Thoracic aorta (tissue), 2 donors: ENCODE data around the gene GOLGA8Q. TPM values are rescaled to one million over a fixed set of nuclear protein-coding genes. Genes with fewer than 3 reads are reported as not detected.
A peak's percentile ranks its signal among the peaks of the same experiment; 100 is the strongest.
"Not testable (repeated sequence)": the region's sequence is repeated elsewhere in the genome, so short reads cannot be mapped to it uniquely, and the experiment has no call there.

ENCODE experiments used
- ATAC-seq: fragments of 150-250 bp; one replicate; pipeline ENCODE4 v1.8.0; 2017; ENCODE audit warnings: low read depth; ENCODE audit not compliant: insufficient number of reproducible peaks, low FRiP score
- DNase-seq: peaks from one replicate; pipeline ENCODE4 v3.0.0-alpha.2; 2020; ENCODE audit warnings: low spot score
- H3K27ac ChIP-seq, 2 donors: fragments of 200-600 bp; sonication (generic); 1 replicate in 1 of 2; 2 replicates in 1 of 2; pipeline ENCODE4 v1.5.1; 2016; ENCODE audit warnings: mild to moderate bottlenecking in 2 of 2, moderate library complexity in 2 of 2
- H3K27me3 ChIP-seq: fragments of 200-600 bp; sonication (generic); replicated peaks from 2 replicates; pipeline ENCODE4 v1.6.0; 2016; ENCODE audit warnings: mild to moderate bottlenecking; ENCODE audit not compliant: insufficient read depth
- H3K36me3 ChIP-seq: fragments of 200-600 bp; sonication (generic); one replicate; pipeline ENCODE4 v1.5.1; 2016
- H3K4me1 ChIP-seq, 2 donors: fragments of 200-600 bp; sonication (generic); 1 replicate in 1 of 2; 2 replicates in 1 of 2; pipeline versions ENCODE4 v1.5.1 to v1.6.0; 2016; ENCODE audit warnings: low read depth in 2 of 2, mild to moderate bottlenecking in 1 of 2; ENCODE audit not compliant: control insufficient read depth in 1 of 2
- H3K4me3 ChIP-seq: fragments of 200-600 bp; sonication (generic); 2 replicates; pipeline ENCODE4 v1.5.1; 2016; ENCODE audit warnings: mild to moderate bottlenecking
- H3K9me3 ChIP-seq: fragments of 200-600 bp; sonication (generic); 2 replicates; pipeline ENCODE4 v1.5.1; 2016
- total RNA-seq, 2 donors: library from RNA; depleted of rRNA; stranded (reverse); fragments of >200 nt; gene quantifications; one replicate each; pipeline versions ENCODE4 v1.1.0 to v1.2.3, GENCODE V29; 2016
- TF ChIP-seq, protein P1 (sequence below): fragments of 200-600 bp; sonication (generic); IDR thresholded peaks from one replicate; pipeline ENCODE4 v1.5.1; 2019; ENCODE audit warnings: antibody characterized with exemption

GOLGA8Q gene, protein sequence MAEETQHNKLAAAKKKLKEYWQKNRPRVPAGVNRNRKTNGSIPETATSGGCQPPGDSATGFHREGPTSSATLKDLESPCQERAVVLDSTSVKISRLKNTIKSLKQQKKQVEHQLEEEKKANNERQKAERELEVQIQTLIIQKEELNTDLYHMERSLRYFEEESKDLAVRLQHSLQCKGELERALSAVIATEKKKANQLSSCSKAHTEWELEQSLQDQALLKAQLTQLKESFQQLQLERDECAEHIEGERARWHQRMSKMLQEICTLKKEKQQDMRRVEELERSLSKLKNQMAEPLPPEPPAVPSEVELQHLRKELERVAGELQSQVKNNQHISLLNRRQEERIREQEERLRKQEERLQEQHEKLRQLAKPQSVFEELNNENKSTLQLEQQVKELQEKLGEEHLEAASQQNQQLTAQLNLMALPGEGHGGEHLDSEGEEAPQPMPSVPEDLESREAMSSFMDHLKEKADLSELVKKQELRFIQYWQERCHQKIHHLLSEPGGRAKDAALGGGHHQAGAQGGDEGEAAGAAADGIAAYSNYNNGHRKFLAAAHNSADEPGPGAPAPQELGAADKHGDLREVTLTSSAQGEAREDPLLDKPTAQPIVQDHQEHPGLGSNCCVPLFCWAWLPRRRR
- 10 to 100 TPM in 1 of 2 donors, 1 to 10 TPM in 1; 5.1 to 15.8 TPM for total RNA-seq

DNA sequence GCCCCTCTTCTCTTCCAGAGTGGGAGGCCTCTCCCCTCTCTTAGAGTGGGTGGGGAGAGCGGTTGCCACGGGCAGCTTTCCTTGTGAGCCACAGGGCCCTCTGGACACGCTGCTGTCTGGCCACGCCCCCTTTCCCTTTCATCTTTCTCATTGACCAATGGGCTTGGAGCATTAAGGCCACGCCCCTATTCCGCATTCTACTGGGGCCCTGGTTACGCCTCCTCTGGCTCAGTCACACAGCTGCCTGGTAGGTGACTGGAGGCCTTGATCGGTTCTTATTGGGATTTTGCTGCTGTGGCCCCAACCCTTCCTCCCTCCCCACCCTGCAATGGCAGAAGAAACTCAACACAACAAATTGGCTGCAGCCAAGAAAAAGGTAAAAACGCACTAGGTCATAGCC lies at the start of gene GOLGA8Q:
GOLGA8Q (plus strand) TSS at position 301 of the 400 bp plus-strand sequence; CDS start at position 329, 28 bp downstream.
- H3K36me3 ChIP-seq, H3K27ac ChIP-seq, H3K4me1 ChIP-seq, H3K9me3 ChIP-seq, DNase-seq, ATAC-seq, H3K4me3 ChIP-seq, H3K27me3 ChIP-seq: not testable (repeated sequence)

DNA sequence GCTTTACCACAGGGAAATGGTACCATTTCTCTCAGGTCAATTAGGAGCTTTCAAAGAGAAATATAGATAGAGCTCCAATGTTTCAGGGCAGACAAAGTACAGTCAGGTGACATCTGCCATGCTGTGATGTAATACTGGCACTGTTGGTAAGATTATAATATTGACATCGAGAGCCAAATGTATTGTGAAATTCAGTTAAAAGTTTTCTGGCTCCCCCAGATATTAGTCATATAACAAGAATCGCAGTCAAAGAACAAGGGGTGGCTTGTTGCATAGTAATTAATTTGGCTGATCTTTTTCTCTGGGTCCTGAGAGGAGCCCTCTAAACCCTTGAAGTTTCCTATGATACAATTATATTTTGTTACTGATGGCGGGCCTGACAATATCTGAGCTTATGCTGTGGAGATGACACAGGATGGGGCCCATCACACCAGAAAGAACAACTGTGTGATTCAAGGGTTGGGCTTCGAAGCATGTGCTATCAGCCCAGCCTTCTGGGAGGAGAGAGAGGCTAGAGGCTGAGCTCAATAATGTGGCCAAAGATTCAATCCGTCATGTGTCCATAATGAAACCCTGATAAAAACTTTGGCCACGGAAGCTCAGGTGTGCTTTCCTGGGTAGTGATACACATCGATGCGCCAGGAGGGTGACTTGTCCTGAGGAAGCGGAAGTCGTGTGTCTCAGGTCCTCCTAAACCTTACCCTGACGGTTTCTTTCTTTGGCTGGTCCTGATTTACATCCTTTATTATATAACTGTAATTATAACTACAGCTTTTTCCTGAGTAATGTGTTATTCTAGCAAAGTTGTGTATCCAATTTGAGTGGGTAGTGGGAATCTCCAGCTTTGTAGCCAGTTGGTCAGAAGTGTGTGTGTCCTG lies 48.7 kb upstream of the GOLGA8Q start:
- not testable (repeated sequence) for H3K4me3 ChIP-seq, H3K4me1 ChIP-seq, H3K27me3 ChIP-seq, H3K9me3 ChIP-seq, H3K36me3 ChIP-seq, DNase-seq, H3K27ac ChIP-seq, ATAC-seq

DNA sequence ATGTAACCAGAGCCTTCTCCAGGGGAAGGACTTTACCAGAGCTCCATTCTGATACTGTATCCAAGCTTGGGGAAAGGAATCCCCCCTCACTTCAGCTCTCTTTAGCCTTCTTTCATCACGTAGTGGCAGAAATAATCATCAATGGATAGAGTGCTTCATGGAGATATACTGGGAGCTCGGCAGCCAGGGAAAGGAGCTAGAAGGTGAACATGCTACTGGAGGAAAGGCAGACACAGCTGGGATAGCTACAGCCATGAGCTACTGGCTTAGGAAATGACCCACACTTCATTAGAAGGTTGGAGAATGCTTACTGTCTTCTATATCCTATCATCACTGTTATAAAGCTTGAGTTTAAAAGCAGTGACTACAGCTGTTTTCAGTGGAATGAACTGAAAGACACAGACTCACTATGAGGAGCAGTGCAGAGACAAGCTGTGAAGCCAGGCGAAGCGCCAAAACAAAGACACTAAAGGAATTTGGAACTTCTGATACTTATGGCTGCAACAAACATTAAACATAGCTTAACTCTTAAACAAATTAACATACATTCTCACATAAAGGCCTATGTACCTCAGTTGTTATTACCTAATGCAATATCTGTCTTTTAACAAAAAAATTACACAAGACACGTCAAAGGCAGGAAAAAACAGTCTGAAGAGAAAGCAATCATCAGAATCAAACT lies 47.5 kb upstream of the GOLGA8Q start:
- H3K36me3 ChIP-seq, H3K9me3 ChIP-seq, H3K27me3 ChIP-seq, H3K4me3 ChIP-seq, DNase-seq, H3K27ac ChIP-seq, ATAC-seq, H3K4me1 ChIP-seq: not testable (repeated sequence)

DNA sequence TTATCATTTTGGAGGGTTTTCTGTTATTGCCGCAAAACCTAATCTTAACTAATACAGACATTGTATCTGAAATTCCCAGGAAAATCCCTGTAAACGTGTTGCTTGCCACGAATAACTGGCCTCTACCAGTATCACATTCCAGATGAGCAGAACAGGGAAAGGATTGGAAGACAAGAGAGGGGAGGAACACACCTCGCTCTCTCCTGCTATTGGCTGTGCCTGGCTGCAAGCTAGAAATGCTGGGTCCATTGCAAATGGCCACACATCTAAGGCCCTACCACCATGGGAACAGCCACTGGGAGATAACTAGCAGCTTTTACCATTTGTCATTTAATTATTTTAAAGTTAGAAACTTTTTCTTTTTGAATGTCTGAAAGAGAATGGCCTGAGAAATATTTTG lies 37.3 kb upstream of the GOLGA8Q start:
- not testable (repeated sequence) for ATAC-seq, H3K9me3 ChIP-seq, H3K4me1 ChIP-seq, H3K27me3 ChIP-seq, DNase-seq, H3K27ac ChIP-seq, H3K36me3 ChIP-seq, H3K4me3 ChIP-seq

DNA sequence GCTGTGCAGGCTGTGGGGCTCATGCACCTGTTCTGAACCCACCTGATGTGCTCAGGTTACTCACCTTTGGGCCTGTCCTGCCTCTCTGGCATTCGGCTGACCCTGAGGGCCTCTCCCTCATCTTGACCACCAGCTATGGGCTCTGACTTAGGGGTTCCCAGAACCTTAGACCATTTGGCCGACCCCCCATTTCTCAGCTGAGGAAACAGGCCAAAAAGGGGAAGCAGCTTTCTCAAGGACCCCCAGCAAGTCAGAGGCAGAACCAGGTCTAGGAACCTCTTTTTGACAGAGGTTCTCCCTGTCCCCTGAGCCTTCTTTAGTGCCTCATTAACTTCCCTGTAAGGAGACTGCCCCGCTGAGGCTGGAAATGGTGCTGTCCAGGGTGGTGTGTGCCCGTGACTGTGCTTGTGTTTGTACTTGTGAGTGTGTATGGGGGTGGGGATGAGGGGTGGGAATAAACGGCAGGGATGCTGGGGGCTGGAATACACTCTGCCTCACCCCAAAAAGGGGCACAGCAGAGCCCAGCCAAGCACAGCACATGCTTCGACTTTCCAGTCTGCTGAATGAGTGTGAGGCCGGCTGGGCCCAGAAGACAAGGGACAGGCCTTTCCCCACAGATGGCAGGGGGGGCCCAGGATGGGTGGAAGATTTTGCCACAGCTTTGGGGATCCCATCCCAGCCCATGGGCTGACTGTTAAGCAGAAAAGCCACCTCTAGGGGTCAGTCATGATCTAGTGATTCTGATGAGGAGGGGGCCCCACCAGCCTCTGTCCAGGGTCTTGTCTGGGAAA lies 28.2 kb upstream of the GOLGA8Q start:
- H3K27ac ChIP-seq, H3K27me3 ChIP-seq, H3K36me3 ChIP-seq, H3K9me3 ChIP-seq, DNase-seq, ATAC-seq, H3K4me3 ChIP-seq, H3K4me1 ChIP-seq: not testable (repeated sequence)

DNA sequence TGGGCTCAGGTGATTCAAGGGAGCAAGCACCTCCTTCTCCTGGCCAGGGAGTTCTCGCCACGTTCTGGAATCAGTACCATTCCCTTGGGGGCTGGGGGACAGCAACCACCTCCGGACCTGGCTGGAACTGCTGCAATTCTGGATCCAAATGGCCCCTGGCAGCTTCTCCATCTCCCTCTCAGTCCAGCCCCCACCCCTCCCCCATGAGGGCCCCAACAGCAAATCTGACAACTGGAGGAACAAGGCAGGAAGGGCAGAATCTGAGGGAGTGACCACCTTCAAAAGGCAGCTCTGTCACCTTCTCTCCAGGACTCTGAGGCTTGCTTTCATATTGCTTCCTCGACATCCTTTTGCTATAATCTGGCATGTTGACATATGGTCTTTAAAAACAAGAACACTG lies 25.9 kb upstream of the GOLGA8Q start:
- not testable (repeated sequence) for ATAC-seq, H3K4me1 ChIP-seq, DNase-seq, H3K36me3 ChIP-seq, H3K9me3 ChIP-seq, H3K27ac ChIP-seq, H3K27me3 ChIP-seq, H3K4me3 ChIP-seq

DNA sequence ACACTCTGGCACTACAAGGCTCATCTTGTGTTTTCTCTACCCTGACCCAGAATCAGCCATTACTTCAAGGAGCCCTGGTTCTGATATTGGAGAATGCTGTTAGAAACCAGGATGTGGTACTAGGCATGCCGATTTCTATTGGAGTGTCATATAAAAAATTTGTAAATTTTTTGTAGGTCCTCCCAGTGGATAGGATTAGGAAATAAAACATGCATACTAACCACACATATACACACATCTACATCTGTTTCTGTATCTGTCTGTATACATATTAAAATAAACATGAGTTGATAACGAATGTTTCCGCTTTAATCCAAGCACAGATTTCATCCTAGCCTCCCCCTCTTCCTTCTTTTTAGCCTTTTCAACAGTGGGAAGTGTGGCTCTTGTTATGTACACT lies 22.8 kb upstream of the GOLGA8Q start:
- not testable (repeated sequence) for H3K36me3 ChIP-seq, H3K4me3 ChIP-seq, DNase-seq, H3K27me3 ChIP-seq, H3K9me3 ChIP-seq, H3K4me1 ChIP-seq, ATAC-seq, H3K27ac ChIP-seq

DNA sequence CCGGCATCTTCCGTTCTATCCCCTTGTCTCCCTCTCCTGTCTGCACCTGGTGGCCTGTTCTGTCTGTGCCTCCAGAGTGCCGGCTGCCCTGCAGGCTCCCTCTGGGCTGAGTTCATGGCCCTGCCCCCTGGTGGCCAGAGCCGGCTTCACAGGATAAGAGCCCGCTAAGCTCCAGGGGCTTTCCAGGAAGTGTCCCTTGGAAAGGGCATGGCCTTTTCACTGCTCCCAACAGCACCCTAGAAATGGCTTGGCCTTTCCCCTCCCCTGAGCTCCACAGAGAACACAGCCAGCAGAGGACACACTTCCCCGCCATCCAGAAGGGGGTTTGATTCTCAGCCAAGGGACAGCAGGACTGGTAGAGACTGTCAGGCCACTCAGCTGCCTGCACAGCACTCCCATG lies 15.1 kb downstream of the GOLGA8Q start:
- not testable (repeated sequence) for H3K27ac ChIP-seq, H3K36me3 ChIP-seq, ATAC-seq, H3K4me3 ChIP-seq, H3K4me1 ChIP-seq, H3K9me3 ChIP-seq, H3K27me3 ChIP-seq, DNase-seq
- TF ChIP-seq, protein P1, sequence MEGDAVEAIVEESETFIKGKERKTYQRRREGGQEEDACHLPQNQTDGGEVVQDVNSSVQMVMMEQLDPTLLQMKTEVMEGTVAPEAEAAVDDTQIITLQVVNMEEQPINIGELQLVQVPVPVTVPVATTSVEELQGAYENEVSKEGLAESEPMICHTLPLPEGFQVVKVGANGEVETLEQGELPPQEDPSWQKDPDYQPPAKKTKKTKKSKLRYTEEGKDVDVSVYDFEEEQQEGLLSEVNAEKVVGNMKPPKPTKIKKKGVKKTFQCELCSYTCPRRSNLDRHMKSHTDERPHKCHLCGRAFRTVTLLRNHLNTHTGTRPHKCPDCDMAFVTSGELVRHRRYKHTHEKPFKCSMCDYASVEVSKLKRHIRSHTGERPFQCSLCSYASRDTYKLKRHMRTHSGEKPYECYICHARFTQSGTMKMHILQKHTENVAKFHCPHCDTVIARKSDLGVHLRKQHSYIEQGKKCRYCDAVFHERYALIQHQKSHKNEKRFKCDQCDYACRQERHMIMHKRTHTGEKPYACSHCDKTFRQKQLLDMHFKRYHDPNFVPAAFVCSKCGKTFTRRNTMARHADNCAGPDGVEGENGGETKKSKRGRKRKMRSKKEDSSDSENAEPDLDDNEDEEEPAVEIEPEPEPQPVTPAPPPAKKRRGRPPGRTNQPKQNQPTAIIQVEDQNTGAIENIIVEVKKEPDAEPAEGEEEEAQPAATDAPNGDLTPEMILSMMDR: peak; percentile 7

DNA sequence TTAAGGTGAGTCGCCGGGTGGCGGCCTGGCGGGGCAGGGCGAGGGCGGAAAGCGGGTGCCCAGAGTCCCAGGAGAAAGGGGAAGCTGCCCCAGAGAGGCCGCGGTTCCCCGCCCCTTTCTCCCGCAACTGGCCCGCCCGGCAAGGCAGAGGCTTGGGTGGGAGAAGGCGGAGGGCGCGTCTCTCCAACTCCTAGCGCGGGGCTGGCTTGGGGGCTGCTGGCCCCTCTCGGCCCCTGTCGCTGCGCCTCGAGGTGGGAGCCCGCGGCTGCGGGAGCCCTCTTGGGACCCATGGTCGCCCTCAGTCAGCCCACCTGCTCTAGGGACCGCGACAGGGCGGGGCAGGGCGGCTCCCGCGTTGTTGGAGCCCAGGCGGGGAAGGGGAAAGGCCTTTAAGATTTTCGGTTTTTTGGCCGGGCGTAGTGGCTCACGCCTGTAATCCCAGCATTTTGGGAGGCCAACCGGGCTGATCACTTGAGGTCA lies 21.2 kb downstream of the GOLGA8Q start:
- not testable (repeated sequence) for H3K27me3 ChIP-seq, H3K4me1 ChIP-seq, H3K9me3 ChIP-seq, DNase-seq, H3K36me3 ChIP-seq, H3K27ac ChIP-seq
- peak; percentile 60 for ATAC-seq
- H3K4me3 ChIP-seq: peak overlapping the region; percentile 44

DNA sequence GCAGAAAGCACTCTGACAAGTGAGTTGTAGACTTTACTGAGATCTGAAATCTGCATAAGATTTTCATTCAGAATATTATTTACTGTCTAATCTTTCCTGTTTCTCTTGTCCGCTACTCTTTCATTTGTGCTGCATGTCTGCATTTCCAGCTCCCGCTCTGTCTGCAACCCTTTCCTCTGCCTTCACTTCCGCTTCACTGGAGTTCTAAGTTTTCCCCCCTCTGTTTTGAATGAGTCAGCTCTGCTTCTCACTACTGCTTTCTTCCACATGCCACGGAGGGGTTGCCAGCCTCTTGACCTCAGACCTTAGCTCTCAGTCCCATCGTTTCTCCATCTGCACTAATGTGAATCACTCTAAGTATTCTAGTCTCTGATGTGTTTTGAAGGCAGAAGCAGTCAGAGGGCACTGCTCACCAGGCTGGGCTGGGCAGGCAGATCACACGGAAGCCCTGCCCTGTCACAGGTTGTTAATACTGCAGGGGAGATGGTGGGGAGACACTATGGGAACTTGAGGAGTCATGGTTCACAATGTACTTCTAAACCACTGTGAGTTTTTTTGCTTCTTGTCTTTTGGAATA lies 27.6 kb downstream of the GOLGA8Q start:
- not testable (repeated sequence) for ATAC-seq, H3K27me3 ChIP-seq, DNase-seq, H3K4me1 ChIP-seq, H3K4me3 ChIP-seq, H3K36me3 ChIP-seq, H3K9me3 ChIP-seq, H3K27ac ChIP-seq
